Measurements from ENCODE around the gene HMCN2.

- TF ChIP-seq POLR2A (IDR thresholded peaks at IDR 0.05; ENCODE audit: low read length) (no peak), GATA1 (IDR thresholded peaks at IDR 0.05; ENCODE audit: low read depth, low read length) (no peak)
Observed at GRCh38 chr9:130447193-130447816, 181.7 kb downstream of the HMCN2 start.

All from erythroblast (primary cell).